HEK293 (cell line): Measurements from ENCODE around the gene ADRB2.

Source experiments
- GLI4 ChIP-seq: fragments of 450-650 bp; formaldehyde crosslinking; IDR thresholded peaks from 2 replicates; pipeline ENCODE4 v1.5.1; 2016; ENCODE audit warnings: missing biosample characterization, missing genetic modification characterization
- MYNN ChIP-seq: fragments of 450-650 bp; formaldehyde crosslinking; IDR thresholded peaks from 2 replicates; pipeline ENCODE4 v1.5.1; 2016; ENCODE audit warnings: missing biosample characterization, missing genetic modification characterization, borderline replicate concordance
- ZBTB48 ChIP-seq: fragments of 450-650 bp; formaldehyde crosslinking; IDR thresholded peaks from 2 replicates; pipeline ENCODE4 v1.5.1; 2016; ENCODE audit warnings: missing biosample characterization, missing genetic modification characterization
- ZNF112 ChIP-seq: fragments of 450-650 bp; formaldehyde crosslinking; IDR thresholded peaks from 2 replicates; pipeline ENCODE4 v1.5.0; 2017; ENCODE audit warnings: missing biosample characterization, missing genetic modification characterization
- ZNF311 ChIP-seq: fragments of 450-650 bp; formaldehyde crosslinking; IDR thresholded peaks from 2 replicates; pipeline ENCODE4 v1.5.1; 2017; ENCODE audit warnings: missing biosample characterization, missing genetic modification characterization, borderline replicate concordance
- ZNF658 ChIP-seq: fragments of 450-650 bp; formaldehyde crosslinking; IDR thresholded peaks from 2 replicates; pipeline ENCODE4; 2016; ENCODE audit warnings: missing biosample characterization, missing genetic modification characterization
- ZNF785 ChIP-seq: fragments of 450-650 bp; formaldehyde crosslinking; IDR thresholded peaks from 2 replicates; pipeline ENCODE4 v1.5.1; 2016; ENCODE audit warnings: missing biosample characterization, missing genetic modification characterization
- TF ChIP-seq, protein P1 (sequence below): fragments of 450-650 bp; formaldehyde crosslinking; IDR thresholded peaks from 2 replicates; pipeline ENCODE4 v1.5.1; 2016; ENCODE audit warnings: missing biosample characterization, missing genetic modification characterization
- TF ChIP-seq, protein P2 (sequence below): fragments of 450-650 bp; formaldehyde crosslinking; IDR thresholded peaks from 2 replicates; pipeline ENCODE4 v1.5.1; 2016; ENCODE audit warnings: missing biosample characterization, missing genetic modification characterization
- TF ChIP-seq, protein P3 (sequence below): fragments of 450-650 bp; formaldehyde crosslinking; IDR thresholded peaks from 2 replicates; pipeline ENCODE4 v1.5.1; 2016; ENCODE audit warnings: missing biosample characterization, missing genetic modification characterization

DNA sequence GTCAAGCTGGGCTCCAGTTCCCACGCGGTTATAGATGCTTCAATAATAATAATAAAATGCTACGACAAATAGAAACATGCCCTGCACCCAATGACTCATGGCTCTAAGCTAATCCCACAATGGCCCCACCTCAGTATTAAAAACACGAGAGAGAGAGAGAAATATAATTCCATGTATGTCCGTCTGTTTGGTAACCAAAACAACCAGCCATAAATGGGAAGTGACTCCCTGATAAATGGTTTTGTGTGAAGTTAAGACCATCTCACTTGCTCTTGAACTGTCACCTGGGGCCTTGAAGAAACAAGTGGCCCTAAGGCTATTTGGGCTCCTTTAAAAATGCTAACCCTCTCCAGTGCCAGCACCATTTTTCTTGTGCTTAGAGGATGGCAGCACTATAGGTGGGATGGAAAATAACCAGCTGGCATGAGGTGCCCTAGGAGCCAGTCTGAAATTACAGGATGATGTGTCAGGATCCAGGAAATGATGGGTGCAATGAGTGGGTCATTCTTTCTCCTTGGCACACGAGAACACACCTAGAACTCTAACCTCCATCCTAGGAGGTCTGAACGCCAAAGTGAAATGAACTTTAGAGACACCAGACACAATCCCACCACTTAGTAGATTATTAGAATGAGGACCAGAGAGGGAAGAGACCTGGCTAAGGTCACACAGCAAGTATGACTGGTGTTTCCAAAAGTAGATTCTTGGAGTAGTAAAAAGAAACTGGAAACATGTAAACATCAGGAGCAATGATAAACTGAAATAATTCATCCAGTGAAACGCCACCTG lies 35.7 kb upstream of the ADRB2 start:
- no peak for TF ChIP-seq ZBTB48 (tag by site-specific recombination)
- TF ChIP-seq, protein P1, sequence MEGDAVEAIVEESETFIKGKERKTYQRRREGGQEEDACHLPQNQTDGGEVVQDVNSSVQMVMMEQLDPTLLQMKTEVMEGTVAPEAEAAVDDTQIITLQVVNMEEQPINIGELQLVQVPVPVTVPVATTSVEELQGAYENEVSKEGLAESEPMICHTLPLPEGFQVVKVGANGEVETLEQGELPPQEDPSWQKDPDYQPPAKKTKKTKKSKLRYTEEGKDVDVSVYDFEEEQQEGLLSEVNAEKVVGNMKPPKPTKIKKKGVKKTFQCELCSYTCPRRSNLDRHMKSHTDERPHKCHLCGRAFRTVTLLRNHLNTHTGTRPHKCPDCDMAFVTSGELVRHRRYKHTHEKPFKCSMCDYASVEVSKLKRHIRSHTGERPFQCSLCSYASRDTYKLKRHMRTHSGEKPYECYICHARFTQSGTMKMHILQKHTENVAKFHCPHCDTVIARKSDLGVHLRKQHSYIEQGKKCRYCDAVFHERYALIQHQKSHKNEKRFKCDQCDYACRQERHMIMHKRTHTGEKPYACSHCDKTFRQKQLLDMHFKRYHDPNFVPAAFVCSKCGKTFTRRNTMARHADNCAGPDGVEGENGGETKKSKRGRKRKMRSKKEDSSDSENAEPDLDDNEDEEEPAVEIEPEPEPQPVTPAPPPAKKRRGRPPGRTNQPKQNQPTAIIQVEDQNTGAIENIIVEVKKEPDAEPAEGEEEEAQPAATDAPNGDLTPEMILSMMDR, result no peak
- no peak for TF ChIP-seq MYNN
- no peak for TF ChIP-seq ZNF311 (tag by site-specific recombination)
- no peak for TF ChIP-seq ZNF785 (tag by site-specific recombination)
- TF ChIP-seq GLI4 (tag by site-specific recombination), result no peak
- TF ChIP-seq ZNF112 (tag by site-specific recombination), result no peak
- TF ChIP-seq, protein P2, sequence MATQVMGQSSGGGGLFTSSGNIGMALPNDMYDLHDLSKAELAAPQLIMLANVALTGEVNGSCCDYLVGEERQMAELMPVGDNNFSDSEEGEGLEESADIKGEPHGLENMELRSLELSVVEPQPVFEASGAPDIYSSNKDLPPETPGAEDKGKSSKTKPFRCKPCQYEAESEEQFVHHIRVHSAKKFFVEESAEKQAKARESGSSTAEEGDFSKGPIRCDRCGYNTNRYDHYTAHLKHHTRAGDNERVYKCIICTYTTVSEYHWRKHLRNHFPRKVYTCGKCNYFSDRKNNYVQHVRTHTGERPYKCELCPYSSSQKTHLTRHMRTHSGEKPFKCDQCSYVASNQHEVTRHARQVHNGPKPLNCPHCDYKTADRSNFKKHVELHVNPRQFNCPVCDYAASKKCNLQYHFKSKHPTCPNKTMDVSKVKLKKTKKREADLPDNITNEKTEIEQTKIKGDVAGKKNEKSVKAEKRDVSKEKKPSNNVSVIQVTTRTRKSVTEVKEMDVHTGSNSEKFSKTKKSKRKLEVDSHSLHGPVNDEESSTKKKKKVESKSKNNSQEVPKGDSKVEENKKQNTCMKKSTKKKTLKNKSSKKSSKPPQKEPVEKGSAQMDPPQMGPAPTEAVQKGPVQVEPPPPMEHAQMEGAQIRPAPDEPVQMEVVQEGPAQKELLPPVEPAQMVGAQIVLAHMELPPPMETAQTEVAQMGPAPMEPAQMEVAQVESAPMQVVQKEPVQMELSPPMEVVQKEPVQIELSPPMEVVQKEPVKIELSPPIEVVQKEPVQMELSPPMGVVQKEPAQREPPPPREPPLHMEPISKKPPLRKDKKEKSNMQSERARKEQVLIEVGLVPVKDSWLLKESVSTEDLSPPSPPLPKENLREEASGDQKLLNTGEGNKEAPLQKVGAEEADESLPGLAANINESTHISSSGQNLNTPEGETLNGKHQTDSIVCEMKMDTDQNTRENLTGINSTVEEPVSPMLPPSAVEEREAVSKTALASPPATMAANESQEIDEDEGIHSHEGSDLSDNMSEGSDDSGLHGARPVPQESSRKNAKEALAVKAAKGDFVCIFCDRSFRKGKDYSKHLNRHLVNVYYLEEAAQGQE (tag by site-specific recombination), result no peak
- TF ChIP-seq, protein P3, sequence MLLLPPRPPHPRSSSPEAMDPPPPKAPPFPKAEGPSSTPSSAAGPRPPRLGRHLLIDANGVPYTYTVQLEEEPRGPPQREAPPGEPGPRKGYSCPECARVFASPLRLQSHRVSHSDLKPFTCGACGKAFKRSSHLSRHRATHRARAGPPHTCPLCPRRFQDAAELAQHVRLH (tag by site-specific recombination), result no peak
- no peak for TF ChIP-seq ZNF658 (tag by site-specific recombination)
